ENCODE measurements around the gene NUP42. TPM values are rescaled to one million over a fixed set of nuclear protein-coding genes. Genes with fewer than 3 reads are reported as not detected.

Gene NUP42
- 21.7 to 29.8 TPM (median 24.4 TPM) in 5 replicates for total RNA-seq (2022; extraction: Qiagen RNA extraction)

GRCh38 chr7:23181684-23182553, at the start of gene NUP42:
TSS of gene NUP42 (plus strand) at chr7:23182048. CDS start at chr7:23182086, 38 bp downstream.

GRCh38 chr7:23246555-23246954, 64.7 kb downstream of the NUP42 start, which contains the start of gene GPNMB:
TSS of gene GPNMB (plus strand) at chr7:23246775. CDS start at chr7:23246858, 83 bp downstream.

Other genes with a start within 250 kb of the NUP42 start
- 15.2 to 27.7 TPM (median 18.7 TPM) in 5 replicates for gene HYCC1, start 167.9 kb upstream of the NUP42 start, total RNA-seq (2022; extraction: Qiagen RNA extraction)
- 21.0 to 25.0 TPM (median 22.5 TPM) in 5 replicates for gene KLHL7, start 76.3 kb upstream of the NUP42 start, total RNA-seq (2022; extraction: Qiagen RNA extraction)
- gene GPNMB, start 64.7 kb downstream of the NUP42 start, total RNA-seq (2022; extraction: Qiagen RNA extraction), result 2.2 to 3.5 TPM (median 3.1 TPM) in 5 replicates
- 76.5 to 101 TPM (median 95.9 TPM) in 5 replicates for gene MALSU1, start 117.3 kb downstream of the NUP42 start, total RNA-seq (2022; extraction: Qiagen RNA extraction)

Data from A549 treated with AZD2906 at 1 μM for 4 hours (cell line).